GM13976 (cell line): ENCODE measurements around the gene HOXB5.

ENCODE experiments used
- DNase-seq: peaks from one replicate; pipeline ENCODE4 v3.0.0; 2012; ENCODE audit warnings: low spot score
- in situ Hi-C: fragments of 300-500 bp; cut with MboI; formaldehyde crosslinking; loops from one replicate; pipeline ENCODE4 v1.12.0; 2022; ENCODE audit warnings: low sequenced_read_pairs, mixed read lengths, inconsistent platforms; ENCODE audit not compliant: unreplicated experiment
- TF ChIP-seq, protein P1 (sequence below): IDR thresholded peaks from 2 replicates; pipeline ENCODE4 v1.5.1; 2012; ENCODE audit warnings: borderline replicate concordance, mild to moderate bottlenecking; ENCODE audit not compliant: insufficient read depth; ENCODE audit errors: extremely low read depth, missing control alignments, control extremely low read depth

HOXB5 gene

DNA sequence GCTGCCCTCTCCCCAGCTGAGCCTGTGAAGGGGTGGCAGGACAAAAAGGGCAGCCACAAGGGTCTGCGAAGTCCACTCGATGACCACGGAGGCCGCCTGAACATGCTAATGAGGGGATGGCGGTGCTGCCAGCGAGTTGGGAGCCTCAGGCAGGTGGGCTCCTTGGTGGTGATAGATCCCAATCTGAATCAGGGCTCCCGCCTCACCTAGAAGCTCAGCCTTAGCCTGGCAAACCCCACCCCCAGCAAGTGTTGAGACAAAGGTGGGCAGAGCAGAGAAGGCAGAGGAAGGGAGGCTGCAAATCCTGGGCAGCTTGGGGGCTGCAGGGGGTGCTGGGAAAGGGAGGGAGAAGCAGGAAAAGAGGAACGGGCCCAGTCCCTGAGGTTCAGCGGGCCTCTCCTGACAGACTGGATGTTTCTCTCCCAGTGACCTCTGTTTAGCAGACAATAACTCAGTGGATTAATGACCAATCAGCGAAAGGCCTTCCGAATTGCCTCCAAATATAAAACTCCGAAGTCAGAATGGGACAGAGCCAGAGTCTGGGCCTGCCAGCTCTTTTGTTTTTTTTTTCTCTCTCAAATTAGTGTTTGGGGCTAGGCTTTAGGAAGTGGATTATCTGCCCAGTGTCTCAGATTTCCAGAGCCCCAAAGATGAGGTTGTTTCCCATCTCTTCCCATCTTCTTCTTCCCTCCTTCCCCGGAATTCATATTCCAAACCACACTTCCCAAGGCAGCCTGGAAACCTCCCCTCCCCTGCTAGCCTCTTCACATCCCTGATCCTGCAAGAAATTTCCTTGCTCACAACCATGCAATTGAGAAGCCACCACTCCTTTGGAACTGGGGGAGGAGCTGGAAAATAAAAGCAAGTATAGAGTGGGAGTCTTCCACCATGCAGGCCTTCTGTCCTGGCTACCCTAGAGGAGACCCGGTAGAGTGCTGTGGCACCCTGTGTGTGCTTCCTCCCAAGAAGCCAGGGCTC is 33.5 kb downstream of the HOXB5 start:
- in situ Hi-C loops = no loop called here
- TF ChIP-seq, protein P1, sequence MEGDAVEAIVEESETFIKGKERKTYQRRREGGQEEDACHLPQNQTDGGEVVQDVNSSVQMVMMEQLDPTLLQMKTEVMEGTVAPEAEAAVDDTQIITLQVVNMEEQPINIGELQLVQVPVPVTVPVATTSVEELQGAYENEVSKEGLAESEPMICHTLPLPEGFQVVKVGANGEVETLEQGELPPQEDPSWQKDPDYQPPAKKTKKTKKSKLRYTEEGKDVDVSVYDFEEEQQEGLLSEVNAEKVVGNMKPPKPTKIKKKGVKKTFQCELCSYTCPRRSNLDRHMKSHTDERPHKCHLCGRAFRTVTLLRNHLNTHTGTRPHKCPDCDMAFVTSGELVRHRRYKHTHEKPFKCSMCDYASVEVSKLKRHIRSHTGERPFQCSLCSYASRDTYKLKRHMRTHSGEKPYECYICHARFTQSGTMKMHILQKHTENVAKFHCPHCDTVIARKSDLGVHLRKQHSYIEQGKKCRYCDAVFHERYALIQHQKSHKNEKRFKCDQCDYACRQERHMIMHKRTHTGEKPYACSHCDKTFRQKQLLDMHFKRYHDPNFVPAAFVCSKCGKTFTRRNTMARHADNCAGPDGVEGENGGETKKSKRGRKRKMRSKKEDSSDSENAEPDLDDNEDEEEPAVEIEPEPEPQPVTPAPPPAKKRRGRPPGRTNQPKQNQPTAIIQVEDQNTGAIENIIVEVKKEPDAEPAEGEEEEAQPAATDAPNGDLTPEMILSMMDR = no peak
- DNase-seq = no peak

DNA sequence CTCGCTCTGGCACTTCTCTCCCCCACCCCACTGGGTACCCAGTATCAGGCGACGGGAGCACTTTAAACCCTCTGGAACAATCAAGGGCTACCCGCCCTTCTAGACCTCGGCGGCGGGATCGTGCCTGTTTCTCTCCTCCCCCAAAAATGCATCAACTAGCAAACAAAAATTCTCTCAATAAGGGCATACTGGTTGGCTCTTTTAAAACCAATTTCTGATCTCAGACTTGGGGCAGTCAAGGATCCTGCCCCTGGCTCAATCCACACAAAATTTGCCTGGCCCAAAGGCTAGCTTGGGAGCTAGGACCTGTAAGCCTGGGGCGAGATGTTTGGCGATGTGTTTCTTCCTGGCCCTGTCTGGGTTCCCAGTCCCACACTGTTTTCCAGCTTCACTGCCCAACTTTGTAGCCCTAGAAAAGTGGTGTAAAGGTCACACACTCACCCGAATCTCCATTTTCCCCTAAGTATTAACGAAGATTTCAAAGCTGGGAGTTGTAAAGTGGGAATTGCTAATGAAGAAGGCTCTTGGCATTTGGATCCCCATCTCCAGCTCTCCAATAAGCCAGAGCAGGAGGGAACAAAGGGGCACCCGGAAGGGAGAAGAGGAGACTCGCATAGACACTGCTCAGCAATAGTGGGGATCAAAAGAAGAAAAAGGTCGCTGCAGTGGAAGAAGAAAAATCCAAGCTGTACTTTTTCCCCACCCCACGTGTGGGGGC is 34.3 kb downstream of the HOXB5 start:
- in situ Hi-C loops = no loop called here
- no peak for DNase-seq
- TF ChIP-seq, protein P1 = no peak

DNA sequence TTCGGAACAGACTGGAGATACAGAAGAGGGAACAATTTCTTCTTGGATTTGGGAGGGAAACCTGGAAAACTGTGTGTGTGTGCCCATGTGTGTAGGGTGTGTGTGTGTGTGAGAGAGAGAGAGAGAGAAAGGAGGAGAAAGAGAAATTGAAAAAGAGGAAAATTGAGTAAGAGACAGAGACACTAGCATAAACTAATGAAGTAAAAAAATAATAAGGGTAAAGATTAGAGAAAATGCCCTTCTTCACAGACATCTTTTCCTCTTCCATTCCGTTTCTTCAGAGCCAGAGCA is 34.8 kb downstream of the HOXB5 start:
- in situ Hi-C loops = no loop called here
- TF ChIP-seq, protein P1 = no peak
- no peak for DNase-seq

DNA sequence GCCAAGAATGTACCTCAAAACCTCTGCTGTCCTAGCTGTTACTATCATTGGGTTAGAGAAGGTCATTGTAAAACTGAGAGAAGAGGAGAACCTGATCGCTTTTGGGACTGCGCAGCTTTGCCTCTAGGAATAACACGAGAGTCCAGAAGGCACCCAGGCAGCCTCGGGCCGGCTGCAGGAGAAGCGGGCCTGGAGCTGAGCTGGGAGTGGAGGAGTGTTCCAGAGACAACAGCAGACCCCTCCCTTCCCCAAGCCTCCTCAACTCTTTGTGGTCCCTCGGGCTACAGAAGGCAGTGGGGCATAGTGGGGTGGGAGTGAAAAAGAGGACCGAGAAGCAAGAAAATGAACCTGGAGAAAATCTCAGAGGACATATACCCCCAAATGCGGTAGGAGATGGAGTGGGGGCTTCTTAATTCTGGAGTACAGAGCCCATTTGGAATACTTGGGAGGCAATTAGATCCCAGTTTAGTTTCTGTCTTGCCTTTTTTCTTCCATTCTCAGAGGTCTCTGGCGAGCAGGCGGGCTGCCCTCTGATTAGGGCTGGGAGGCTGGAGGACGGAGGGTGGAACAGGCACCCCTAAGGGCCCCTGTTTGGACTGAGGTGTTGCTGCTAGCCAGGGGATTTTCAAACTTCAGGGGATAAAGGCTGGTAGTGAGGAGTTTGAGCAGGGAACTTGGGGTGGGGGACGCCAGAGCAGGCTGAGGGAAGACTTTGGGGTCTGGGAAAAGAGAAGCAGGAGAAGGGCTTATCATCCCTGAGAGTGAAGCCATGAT is 35.3 kb downstream of the HOXB5 start:
- in situ Hi-C loops = no loop called here
- TF ChIP-seq, protein P1 = no peak
- no peak for DNase-seq

DNA sequence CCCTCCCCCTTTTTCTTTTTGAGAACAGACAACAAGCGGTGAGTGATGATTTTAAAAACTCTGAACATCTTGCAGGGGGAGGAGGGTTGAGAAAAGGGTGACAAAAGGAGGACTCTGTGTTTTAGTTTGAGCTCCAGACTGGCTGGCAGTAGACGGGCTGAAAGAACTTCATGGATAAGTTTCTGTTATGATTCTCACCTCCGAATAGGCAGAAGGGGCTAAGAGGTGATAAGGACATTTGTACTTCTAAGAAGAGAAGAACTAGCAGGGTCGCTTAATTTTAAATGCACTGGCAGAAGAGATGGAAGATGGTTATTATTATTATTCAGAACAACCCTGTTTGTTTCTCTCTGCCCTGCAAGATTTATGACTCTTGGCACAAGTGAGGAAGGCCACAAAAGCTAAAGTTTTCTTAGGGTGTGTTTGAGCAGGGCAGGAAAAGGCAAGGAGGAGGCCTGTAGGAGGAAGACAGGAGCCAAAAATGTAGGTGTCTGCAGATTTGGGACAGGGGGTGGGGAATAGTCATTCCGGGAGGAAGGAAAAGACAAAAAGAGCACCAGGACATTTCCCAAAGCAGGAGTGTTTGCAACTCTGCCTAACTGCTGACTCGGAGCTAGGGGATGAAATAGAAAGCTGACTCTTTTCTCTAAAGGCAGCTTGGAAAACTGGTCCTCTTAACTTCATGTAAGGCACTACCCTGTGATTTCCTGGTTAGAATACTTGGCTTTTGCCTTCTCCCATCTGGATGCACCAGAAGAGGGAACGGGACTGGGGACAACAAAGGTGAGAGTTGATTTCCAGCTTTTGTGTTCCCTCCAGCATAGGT is 36.8 kb downstream of the HOXB5 start:
- TF ChIP-seq, protein P1 = no peak
- in situ Hi-C loops = no loop called here
- no peak for DNase-seq

DNA sequence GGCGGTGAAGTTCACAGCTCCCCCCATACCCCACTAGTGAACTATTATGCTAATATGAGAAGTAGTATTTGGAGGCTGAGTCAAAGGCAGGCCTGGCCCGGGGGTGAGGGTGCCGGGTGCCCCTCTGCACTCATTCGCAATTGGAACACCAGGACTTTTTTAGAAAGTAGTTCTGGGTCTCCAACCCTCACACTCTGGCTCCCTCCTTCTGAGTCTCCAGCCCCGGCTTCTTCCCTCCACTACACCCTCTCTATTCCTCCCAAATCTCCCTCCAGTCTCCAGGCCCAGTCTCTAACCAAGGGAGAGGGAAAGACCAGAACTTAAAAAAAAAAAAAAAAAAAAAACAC is 37.4 kb downstream of the HOXB5 start:
- TF ChIP-seq, protein P1 = no peak
- in situ Hi-C loops = no loop called here
- DNase-seq = no peak
